HepG2 (cell line): ENCODE results near the gene AKR1C2. TPM values are rescaled to one million over a fixed set of nuclear protein-coding genes. Genes with fewer than 3 reads are reported as not detected.
A peak's percentile ranks its signal among the peaks of the same experiment; 100 is the strongest.

Experiments used
- BCL6 ChIP-seq: IDR thresholded peaks from 2 replicates; pipeline ENCODE4 v1.6.1; 2016; ENCODE audit warnings: missing genetic modification reagents, missing compliant biosample characterization
- CAMTA2 ChIP-seq: sonication (generic); formaldehyde crosslinking; IDR thresholded peaks from 2 replicates; pipeline ENCODE4 v1.4.0; 2020; ENCODE audit warnings: mild to moderate bottlenecking, missing genetic modification reagents, borderline replicate concordance
- CEBPZ ChIP-seq: IDR thresholded peaks from 2 replicates; pipeline ENCODE4 v1.6.1; 2012; ENCODE audit warnings: low read length, improper control_type of control experiment
- ELF3 ChIP-seq: IDR thresholded peaks from 2 replicates; pipeline ENCODE4 v1.6.1; 2016; ENCODE audit warnings: missing genetic modification reagents, missing compliant biosample characterization
- FLYWCH1 ChIP-seq: sonication (generic); formaldehyde crosslinking; IDR thresholded peaks from 2 replicates; pipeline ENCODE4 v1.8.1; 2023; ENCODE audit warnings: mild to moderate bottlenecking, missing genetic modification reagents
- FOSL1 ChIP-seq: sonication (generic); formaldehyde crosslinking; IDR thresholded peaks from 2 replicates; pipeline ENCODE4 v1.9.0; 2021; ENCODE audit warnings: missing genetic modification reagents, borderline replicate concordance
- MAFF ChIP-seq: IDR thresholded peaks from 2 replicates; pipeline ENCODE4 v1.6.1; 2011; ENCODE audit warnings: low read depth, low read length, improper control_type of control experiment
- MIER3 ChIP-seq: IDR thresholded peaks from 2 replicates; pipeline ENCODE4 v1.6.1; 2016; ENCODE audit warnings: missing compliant biosample characterization, borderline replicate concordance
- MIXL1 ChIP-seq: IDR thresholded peaks from 2 replicates; pipeline ENCODE4 v1.6.1; 2016
- SIN3A ChIP-seq: IDR thresholded peaks from 2 replicates; pipeline ENCODE4 v1.6.1; 2011; ENCODE audit warnings: low read depth, mild to moderate bottlenecking, control low read depth, low read length, borderline replicate concordance
- SIX1 ChIP-seq: sonication (generic); formaldehyde crosslinking; IDR thresholded peaks from 2 replicates; pipeline ENCODE4 v1.4.0; 2020; ENCODE audit warnings: missing genetic modification reagents, borderline replicate concordance
- SNAPC2 ChIP-seq: sonication (generic); formaldehyde crosslinking; IDR thresholded peaks from 2 replicates; pipeline ENCODE4 v1.8.1; 2022; ENCODE audit warnings: mild to moderate bottlenecking, missing genetic modification reagents
- SP5 ChIP-seq: IDR thresholded peaks from 2 replicates; pipeline ENCODE4 v1.6.1; 2016; ENCODE audit warnings: low read depth, borderline replicate concordance
- SRSF4 ChIP-seq: fragments of 200-400 bp; formaldehyde crosslinking; IDR thresholded peaks from one replicate; pipeline ENCODE4 v1.6.1; 2018; ENCODE audit warnings: mild to moderate bottlenecking, low read depth, low read length, moderate library complexity; ENCODE audit not compliant: poor library complexity, severe bottlenecking
- TFE3 ChIP-seq: IDR thresholded peaks from 2 replicates; pipeline ENCODE4 v1.6.1; 2016
- ZFP1 ChIP-seq: IDR thresholded peaks from 2 replicates; pipeline ENCODE4 v1.6.1; 2016
- ZNF367 ChIP-seq: sonication (generic); formaldehyde crosslinking; IDR thresholded peaks from 2 replicates; pipeline ENCODE4 v1.4.0; 2020; ENCODE audit warnings: missing genetic modification reagents, borderline replicate concordance
- ZNF460 ChIP-seq: sonication (generic); formaldehyde crosslinking; IDR thresholded peaks from 2 replicates; pipeline ENCODE4 v1.5.1; 2020; ENCODE audit warnings: missing genetic modification reagents, mild to moderate bottlenecking, borderline replicate concordance
- ZNF558 ChIP-seq: sonication (generic); formaldehyde crosslinking; IDR thresholded peaks from 2 replicates; pipeline ENCODE4 v1.9.0; 2022; ENCODE audit warnings: mild to moderate bottlenecking, missing genetic modification reagents, borderline replicate concordance
- ZNF614 ChIP-seq: IDR thresholded peaks from 2 replicates; pipeline ENCODE4 v1.6.1; 2018; ENCODE audit warnings: missing biosample characterization, missing genetic modification reagents, inconsistent platforms, borderline replicate concordance
- ZNF660 ChIP-seq: sonication (generic); formaldehyde crosslinking; IDR thresholded peaks from 2 replicates; pipeline ENCODE4 v1.5.1; 2020; ENCODE audit warnings: mild to moderate bottlenecking, low read depth, missing genetic modification reagents, borderline replicate concordance
- ZNF83 ChIP-seq: sonication (generic); formaldehyde crosslinking; IDR thresholded peaks from 2 replicates; pipeline ENCODE4 v1.4.0; 2020; ENCODE audit warnings: missing genetic modification reagents, mild to moderate bottlenecking, borderline replicate concordance
- polyA plus RNA-seq, 8 experiments: library from polyadenylated mRNA; depleted of rRNA in 3 of 8; stranded (reverse) in 7 of 8; unstranded in 1 of 8; fragments of >200 nt; fragmentation: Illumina TruSeq in 4 of 8; extraction: Trizol in 4 of 8; gene quantifications; 2 replicates each; pipeline versions ENCODE4 v1.2.1 to v1.2.3, GENCODE V29; 2011 to 2016; ENCODE audit warnings: low read depth in 4 of 8, missing spikeins in 1 of 8, mixed read lengths in 1 of 8; ENCODE audit not compliant: insufficient read depth in 1 of 8
- total RNA-seq, 5 experiments: library from RNA; depleted of rRNA; stranded (reverse); fragments of >200 nt; fragmentation: Illumina TruSeq; extraction: Trizol; gene quantifications; 2 replicates each; pipeline ENCODE4 v1.2.3, GENCODE V29; 2016; ENCODE audit warnings: low read depth in 1 of 5
- TF ChIP-seq, protein P1 (sequence below): sonication (generic); formaldehyde crosslinking; IDR thresholded peaks from 2 replicates; pipeline ENCODE4 v1.9.0; 2022; ENCODE audit warnings: low read depth, missing genetic modification reagents
- TF ChIP-seq, protein P2 (sequence below): sonication (generic); formaldehyde crosslinking; IDR thresholded peaks from 2 replicates; pipeline ENCODE4 v1.4.0; 2020; ENCODE audit warnings: missing genetic modification reagents

The AKR1C2 gene
- total and polyA plus RNA-seq, 2 of the 13 experiments (the other 11 are each of a cell fraction or from before 2014, with no cell fraction given), result 140 to 900 TPM

- TF ChIP-seq ELF3 (CRISPR knock-in tag) (peak; percentile 76; the same call in 1 of the 2 replicates), SIN3A (no peak), FLYWCH1 (CRISPR knock-in tag) (no peak), CEBPZ (no peak), ZNF558 (0 out of 2 replicates have a peak, but pooled peaks have one; percentile 44), FOSL1 (CRISPR knock-in tag) (no peak), ZNF460 (CRISPR knock-in tag) (no peak), ZNF614 (no peak), MIER3 (CRISPR knock-in tag) (peak; percentile 39; the same call in 1 of the 2 replicates), BCL6 (CRISPR knock-in tag) (peak; percentile 72), ZNF83 (no peak), MAFF (no peak), SP5 (CRISPR knock-in tag) (no peak), ZNF367 (CRISPR knock-in tag) (no peak), SNAPC2 (CRISPR knock-in tag) (no peak), TFE3 (CRISPR knock-in tag) (peak; percentile 46; the same call in 1 of the 2 replicates), SRSF4 (no peak), MIXL1 (CRISPR knock-in tag) (peak; percentile 35; the same call in 1 of the 2 replicates), ZNF660 (no peak), ZFP1 (0 out of 2 replicates have a peak, but pooled peaks have one; percentile 17), CAMTA2 (no peak), SIX1 (CRISPR knock-in tag) (no peak)
- TF ChIP-seq, protein P1, sequence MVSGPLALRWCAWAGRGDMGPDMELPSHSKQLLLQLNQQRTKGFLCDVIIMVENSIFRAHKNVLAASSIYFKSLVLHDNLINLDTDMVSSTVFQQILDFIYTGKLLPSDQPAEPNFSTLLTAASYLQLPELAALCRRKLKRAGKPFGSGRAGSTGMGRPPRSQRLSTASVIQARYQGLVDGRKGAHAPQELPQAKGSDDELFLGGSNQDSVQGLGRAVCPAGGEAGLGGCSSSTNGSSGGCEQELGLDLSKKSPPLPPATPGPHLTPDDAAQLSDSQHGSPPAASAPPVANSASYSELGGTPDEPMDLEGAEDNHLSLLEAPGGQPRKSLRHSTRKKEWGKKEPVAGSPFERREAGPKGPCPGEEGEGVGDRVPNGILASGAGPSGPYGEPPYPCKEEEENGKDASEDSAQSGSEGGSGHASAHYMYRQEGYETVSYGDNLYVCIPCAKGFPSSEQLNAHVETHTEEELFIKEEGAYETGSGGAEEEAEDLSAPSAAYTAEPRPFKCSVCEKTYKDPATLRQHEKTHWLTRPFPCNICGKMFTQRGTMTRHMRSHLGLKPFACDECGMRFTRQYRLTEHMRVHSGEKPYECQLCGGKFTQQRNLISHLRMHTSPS (CRISPR knock-in tag), result no peak
- TF ChIP-seq, protein P2, sequence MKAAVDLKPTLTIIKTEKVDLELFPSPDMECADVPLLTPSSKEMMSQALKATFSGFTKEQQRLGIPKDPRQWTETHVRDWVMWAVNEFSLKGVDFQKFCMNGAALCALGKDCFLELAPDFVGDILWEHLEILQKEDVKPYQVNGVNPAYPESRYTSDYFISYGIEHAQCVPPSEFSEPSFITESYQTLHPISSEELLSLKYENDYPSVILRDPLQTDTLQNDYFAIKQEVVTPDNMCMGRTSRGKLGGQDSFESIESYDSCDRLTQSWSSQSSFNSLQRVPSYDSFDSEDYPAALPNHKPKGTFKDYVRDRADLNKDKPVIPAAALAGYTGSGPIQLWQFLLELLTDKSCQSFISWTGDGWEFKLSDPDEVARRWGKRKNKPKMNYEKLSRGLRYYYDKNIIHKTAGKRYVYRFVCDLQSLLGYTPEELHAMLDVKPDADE (CRISPR knock-in tag), result no peak
Measured at GRCh38 chr10:4947039-4947634, 56.5 kb downstream of the AKR1C2 start (continued).
